GM21526 (cell line): ENCODE measurements around the gene CLEC10A.
"Not testable (repeated sequence)": the region's sequence is repeated elsewhere in the genome, so short reads cannot be mapped to it uniquely, and the experiment has no call there.

ENCODE experiments used
- ATAC-seq: cut with Tn5 transposase; IDR thresholded peaks from one replicate; pipeline ENCODE4 v1.9.1; 2021; ENCODE audit warnings: moderate library complexity; ENCODE audit not compliant: unreplicated experiment, low FRiP score

The CLEC10A gene, protein sequence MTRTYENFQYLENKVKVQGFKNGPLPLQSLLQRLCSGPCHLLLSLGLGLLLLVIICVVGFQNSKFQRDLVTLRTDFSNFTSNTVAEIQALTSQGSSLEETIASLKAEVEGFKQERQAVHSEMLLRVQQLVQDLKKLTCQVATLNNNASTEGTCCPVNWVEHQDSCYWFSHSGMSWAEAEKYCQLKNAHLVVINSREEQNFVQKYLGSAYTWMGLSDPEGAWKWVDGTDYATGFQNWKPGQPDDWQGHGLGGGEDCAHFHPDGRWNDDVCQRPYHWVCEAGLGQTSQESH

DNA sequence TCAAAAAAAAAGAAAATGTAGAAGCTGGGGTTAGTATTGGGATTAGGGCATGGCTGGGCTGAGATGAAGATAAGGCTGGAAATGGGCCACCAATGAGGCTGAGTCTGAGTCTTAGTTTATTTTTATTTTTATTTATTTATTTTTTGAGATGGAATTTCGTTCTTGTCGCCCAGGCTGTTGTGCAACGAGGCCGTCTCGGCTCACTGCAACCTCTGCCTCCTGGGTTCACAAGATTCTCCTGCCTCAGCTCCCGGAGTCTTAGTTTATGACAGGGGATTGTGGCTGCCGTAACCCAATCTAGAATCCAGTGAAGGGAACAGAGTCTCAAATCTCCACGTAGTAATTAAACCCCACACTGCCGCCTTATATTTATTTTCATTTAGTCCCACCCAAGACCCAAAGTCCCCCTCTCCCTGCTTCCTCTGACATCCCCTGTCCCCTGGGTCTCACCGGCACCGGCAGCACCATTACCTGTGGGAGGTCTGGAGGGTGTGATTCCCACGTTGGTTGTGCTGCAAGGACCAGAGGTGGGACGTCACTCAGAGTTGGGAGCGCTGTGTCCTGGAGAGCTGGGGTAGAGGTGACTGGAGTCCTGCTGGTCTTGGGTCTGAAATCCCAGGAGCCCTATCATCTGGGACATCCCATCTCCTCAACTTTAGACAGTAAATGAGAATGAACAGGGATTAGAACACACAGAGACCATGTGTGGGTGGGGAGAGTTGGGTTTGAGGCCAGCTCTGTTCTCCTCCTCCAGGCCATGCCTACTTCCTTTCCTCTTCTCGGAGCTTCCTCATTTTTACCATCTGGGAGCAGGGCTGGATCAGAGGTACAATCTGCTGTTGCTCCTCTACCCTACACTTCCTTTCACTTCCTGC, at the start of gene CLEC10A:
Gene CLEC10A, minus strand, starts transcription at position 671 of the 875 bp plus-strand sequence. CDS start 1,439 bp downstream, outside the sequence.
- no peak for ATAC-seq

DNA sequence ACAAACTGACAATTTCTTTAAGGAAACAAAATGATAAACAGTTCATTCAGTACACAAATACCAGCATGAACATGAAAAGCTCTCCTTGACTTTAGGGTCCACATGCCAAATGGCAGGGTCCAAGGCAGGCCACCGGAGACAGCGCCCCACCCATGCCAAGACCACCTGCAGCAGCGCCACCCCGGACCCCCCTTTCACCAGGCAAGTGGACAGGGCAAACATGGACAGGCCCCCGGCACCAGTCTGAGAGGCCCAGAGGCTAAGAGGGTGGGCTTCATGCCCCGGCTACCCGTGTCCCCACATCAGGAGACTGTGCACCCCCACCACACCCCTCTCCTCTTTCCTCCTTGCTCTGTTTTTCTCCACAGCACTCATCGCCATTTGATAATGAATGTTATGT, 49.3 kb upstream of the CLEC10A start:
- ATAC-seq: no peak

DNA sequence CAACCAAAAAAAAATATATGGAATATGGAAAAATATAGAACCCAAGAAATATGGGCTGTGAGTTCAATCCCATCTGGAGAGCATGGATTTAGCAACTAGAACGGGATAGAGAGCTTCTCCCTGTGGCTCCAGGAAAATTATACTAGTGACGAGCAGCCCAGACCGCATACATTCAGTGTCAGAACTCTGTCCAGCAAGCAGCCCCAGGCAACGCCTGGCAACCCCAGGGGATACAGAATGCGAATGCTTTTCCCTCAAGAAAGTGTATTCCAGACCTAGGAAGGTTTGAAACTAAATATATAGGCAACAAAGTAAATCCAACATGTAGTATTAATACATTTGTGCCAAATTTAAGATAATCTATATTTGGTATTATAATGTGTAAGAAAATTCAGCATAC, 48.1 kb upstream of the CLEC10A start:
- ATAC-seq: no peak

DNA sequence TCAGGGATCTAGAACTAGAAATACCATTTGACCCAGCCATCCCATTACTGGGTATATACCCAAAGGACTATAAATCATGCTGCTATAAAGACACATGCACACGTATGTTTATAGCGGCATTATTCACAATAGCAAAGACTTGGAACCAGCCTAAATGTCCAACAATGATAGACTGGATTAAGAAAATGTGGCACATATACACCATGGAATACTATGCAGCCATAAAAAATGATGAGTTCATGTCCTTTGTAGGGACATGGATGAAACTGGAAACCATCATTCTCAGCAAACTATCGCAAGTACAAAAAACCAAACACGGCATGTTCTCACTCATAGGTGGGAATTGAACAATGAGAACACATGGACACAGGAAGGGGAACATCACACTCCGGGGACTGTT, 47.5 kb upstream of the CLEC10A start:
- ATAC-seq: not testable (repeated sequence)

DNA sequence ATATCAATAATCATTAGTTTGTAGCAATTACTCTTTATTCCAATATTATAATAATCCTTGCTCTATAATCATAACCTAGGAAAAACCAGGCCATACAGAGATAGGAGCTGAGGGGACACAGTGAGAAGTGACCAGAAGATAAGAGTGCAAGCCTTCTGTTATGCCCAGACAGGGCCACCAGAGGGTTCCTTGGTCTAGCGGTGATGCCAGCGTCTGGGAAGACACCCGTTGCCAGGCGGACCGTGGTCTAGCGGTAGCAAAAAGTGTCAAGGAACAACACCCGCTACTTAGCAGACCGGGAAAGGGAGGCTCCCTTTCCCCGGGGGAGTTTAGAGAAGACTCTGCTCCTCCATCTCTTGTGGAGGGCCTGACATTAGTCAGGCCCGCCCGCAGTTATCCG, 46.3 kb upstream of the CLEC10A start:
- ATAC-seq: not testable (repeated sequence)

DNA sequence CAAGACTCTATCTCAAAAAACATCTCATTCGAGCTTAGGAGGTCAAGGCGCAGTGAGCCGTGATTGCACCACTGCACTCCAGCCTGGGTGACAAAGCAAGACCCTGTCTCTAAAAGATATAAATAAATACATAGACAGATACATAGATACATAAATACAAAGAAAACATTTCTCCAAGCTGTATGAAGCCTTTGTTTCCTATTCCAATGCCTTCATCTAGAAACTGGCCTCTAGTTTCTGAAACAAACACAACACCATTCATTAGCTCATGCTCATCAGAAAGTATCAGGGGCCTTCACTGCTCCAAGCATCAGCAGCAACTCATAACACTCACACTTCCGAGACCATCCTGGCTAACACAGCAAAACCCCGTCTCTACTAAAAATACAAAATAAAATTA, 44.9 kb upstream of the CLEC10A start:
- no peak for ATAC-seq

- no peak for ATAC-seq
Measured at GRCh38 chr17:7123844-7124243, 43.8 kb upstream of the CLEC10A start.

- ATAC-seq: no peak
Measured at GRCh38 chr17:7122381-7122780, 42.3 kb upstream of the CLEC10A start.

- not testable (repeated sequence) for ATAC-seq
Measured at GRCh38 chr17:7120635-7121034, 40.6 kb upstream of the CLEC10A start.

DNA sequence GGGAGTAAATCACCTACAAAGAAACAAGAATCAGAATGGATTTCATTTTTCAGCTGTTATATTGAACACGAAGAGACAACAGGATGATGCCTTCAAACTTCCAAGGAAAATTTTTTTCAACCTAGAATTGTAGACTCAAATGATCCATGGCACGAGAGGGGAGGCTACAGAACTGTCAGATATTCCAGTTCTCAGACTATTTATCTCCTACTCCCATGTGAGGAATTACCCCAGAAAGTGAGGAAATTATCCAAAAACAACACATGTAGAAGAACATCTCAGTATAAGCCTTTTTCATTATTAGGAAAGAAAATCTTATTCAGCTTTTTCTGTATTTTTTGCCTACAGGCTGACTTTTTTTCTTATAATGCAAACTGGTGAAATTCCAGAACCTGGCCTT, 40.1 kb upstream of the CLEC10A start:
- ATAC-seq: no peak

- ATAC-seq: no peak
Measured at GRCh38 chr17:7119314-7119713, 39.3 kb upstream of the CLEC10A start.

- ATAC-seq: no peak
Measured at GRCh38 chr17:7114875-7115614, 35.0 kb upstream of the CLEC10A start.

- ATAC-seq: no peak
Measured at GRCh38 chr17:7114241-7114874, 34.3 kb upstream of the CLEC10A start, which contains the start of gene ASGR2. TSS of gene ASGR2 (minus strand) at chr17:7114822. CDS start at chr17:7114240, 582 bp downstream.

GRCh38 chr17:7113273-7114071, 33.4 kb upstream of the CLEC10A start:
- ATAC-seq: no peak

GRCh38 chr17:7112510-7113108, 32.6 kb upstream of the CLEC10A start:
- no peak for ATAC-seq

DNA sequence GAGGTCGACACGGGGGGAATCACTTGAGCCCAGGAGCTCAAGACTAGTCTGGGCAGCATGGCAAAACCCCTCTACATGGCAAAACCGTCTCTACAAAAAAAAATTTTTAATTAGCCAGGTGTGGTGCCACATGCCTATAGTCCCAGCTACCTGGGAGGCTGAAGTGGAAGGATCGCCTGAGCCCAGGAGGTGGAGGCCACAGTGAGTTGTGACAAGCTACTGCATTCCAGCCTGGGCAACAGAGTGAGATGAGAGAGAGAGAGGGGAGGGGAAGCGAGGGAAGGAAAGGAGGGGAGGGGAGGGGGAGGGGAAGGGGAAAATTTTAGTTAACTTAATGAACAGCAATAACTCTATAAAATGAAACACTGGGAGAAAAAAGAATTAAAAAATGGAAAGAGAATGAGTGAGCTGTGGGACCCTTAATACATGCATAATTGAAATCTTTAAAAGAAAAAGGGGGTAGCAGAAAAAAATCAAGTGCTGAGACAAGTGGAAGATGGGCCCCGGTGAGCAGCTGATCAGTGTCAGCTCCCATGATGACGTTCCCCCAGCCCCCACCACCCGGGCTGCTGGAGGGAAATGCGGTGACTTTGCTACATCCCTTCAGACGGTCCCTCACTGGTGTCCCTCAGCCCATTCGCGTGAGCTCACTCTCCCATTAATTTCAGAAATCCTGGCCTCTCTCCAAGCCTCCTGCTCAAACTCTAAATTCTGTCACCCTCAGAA, 31.9 kb upstream of the CLEC10A start:
- ATAC-seq: no peak

- no peak for ATAC-seq
Measured at GRCh38 chr17:7110617-7111306, 30.7 kb upstream of the CLEC10A start.
